H1 (cell line): ENCODE measurements around the gene LHPP. TPM values are rescaled to one million over a fixed set of nuclear protein-coding genes. Genes with fewer than 3 reads are reported as not detected.

Experiments
- EZH2 ChIP-seq: fragments of 200-600 bp; sonication (generic); IDR thresholded peaks from 2 replicates; pipeline ENCODE4 v1.7.1; 2012; ENCODE audit warnings: low read depth, mild to moderate bottlenecking, moderate library complexity, low read length, inconsistent platforms; ENCODE audit not compliant: severe bottlenecking
- polyA plus RNA-seq, 7 experiments: library from polyadenylated mRNA; depleted of rRNA in 3 of 7; stranded (reverse) in 5 of 7; unstranded in 2 of 7; fragments of >200 nt in 5 of 7; fragments of 200-250 nt in 2 of 7; gene quantifications; 1 replicate in 5 of 7; 2 replicates in 1 of 7; 4 replicates in 1 of 7; pipeline versions ENCODE4 v1.2.1 to v1.2.3, GENCODE V29; 2011 to 2013; ENCODE audit warnings: missing spikeins in 2 of 7, mixed read lengths in 2 of 7
- total RNA-seq: library from RNA; stranded (reverse); fragmentation: NEBNext Ultra II Directional; extraction: Animal tissue kit (Norgen Biotek cat#: 25700); gene quantifications from 2 replicates; pipeline ENCODE4 v1.2.1, GENCODE V29; 2021
- TF ChIP-seq, protein P1 (sequence below): fragments of 300-600 bp; sonication (generic); IDR thresholded peaks from 2 replicates; pipeline ENCODE4 v1.7.1; 2012; ENCODE audit warnings: low read length, moderate library complexity, mild to moderate bottlenecking, inconsistent platforms; ENCODE audit not compliant: insufficient replicate concordance

The LHPP gene
- total and polyA plus RNA-seq, 2 of the 8 experiments (the other 6 are each of a cell fraction or from before 2014, with no cell fraction given), result 26.0 to 45.0 TPM

DNA sequence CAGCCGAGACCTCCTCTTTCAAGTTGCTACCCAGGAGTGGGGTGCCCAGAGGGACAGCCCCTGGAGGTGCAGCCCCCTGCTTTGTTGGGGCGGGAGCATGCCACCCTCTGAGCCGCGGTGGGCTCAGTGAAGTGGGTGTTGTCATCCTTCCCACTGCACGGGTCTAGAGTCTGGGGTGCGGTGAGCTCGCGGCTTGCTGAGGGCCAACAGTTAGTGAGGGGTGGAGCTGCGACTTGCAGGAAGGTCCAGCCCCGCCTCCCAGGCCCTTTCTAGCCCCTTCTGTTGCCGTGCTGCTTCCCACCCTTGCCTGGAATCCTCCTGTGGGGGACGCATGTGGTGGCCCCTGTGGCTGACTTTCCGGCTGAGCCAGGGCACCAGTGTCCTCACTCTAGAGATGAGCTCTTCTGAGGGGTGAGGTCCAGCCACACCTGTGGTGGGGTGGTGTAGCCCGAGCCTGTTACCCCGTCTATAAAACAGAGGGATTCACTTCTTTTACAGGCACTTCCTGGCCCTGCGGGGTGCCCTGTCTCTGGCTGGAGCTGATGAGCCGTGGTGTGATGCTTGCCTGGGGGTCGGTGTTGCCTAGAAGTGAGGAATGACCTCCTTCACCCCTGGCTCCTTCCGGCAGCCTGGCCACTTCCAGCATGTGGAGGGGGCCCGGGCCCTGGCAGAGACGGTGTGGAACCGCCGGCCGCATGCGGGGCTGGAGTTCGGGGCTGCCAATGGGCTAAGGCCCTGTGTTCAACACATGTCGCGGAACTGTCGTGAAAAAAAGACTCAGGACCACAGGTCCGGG, 154.6 kb downstream of the LHPP start (continued):
- TF ChIP-seq, protein P1, sequence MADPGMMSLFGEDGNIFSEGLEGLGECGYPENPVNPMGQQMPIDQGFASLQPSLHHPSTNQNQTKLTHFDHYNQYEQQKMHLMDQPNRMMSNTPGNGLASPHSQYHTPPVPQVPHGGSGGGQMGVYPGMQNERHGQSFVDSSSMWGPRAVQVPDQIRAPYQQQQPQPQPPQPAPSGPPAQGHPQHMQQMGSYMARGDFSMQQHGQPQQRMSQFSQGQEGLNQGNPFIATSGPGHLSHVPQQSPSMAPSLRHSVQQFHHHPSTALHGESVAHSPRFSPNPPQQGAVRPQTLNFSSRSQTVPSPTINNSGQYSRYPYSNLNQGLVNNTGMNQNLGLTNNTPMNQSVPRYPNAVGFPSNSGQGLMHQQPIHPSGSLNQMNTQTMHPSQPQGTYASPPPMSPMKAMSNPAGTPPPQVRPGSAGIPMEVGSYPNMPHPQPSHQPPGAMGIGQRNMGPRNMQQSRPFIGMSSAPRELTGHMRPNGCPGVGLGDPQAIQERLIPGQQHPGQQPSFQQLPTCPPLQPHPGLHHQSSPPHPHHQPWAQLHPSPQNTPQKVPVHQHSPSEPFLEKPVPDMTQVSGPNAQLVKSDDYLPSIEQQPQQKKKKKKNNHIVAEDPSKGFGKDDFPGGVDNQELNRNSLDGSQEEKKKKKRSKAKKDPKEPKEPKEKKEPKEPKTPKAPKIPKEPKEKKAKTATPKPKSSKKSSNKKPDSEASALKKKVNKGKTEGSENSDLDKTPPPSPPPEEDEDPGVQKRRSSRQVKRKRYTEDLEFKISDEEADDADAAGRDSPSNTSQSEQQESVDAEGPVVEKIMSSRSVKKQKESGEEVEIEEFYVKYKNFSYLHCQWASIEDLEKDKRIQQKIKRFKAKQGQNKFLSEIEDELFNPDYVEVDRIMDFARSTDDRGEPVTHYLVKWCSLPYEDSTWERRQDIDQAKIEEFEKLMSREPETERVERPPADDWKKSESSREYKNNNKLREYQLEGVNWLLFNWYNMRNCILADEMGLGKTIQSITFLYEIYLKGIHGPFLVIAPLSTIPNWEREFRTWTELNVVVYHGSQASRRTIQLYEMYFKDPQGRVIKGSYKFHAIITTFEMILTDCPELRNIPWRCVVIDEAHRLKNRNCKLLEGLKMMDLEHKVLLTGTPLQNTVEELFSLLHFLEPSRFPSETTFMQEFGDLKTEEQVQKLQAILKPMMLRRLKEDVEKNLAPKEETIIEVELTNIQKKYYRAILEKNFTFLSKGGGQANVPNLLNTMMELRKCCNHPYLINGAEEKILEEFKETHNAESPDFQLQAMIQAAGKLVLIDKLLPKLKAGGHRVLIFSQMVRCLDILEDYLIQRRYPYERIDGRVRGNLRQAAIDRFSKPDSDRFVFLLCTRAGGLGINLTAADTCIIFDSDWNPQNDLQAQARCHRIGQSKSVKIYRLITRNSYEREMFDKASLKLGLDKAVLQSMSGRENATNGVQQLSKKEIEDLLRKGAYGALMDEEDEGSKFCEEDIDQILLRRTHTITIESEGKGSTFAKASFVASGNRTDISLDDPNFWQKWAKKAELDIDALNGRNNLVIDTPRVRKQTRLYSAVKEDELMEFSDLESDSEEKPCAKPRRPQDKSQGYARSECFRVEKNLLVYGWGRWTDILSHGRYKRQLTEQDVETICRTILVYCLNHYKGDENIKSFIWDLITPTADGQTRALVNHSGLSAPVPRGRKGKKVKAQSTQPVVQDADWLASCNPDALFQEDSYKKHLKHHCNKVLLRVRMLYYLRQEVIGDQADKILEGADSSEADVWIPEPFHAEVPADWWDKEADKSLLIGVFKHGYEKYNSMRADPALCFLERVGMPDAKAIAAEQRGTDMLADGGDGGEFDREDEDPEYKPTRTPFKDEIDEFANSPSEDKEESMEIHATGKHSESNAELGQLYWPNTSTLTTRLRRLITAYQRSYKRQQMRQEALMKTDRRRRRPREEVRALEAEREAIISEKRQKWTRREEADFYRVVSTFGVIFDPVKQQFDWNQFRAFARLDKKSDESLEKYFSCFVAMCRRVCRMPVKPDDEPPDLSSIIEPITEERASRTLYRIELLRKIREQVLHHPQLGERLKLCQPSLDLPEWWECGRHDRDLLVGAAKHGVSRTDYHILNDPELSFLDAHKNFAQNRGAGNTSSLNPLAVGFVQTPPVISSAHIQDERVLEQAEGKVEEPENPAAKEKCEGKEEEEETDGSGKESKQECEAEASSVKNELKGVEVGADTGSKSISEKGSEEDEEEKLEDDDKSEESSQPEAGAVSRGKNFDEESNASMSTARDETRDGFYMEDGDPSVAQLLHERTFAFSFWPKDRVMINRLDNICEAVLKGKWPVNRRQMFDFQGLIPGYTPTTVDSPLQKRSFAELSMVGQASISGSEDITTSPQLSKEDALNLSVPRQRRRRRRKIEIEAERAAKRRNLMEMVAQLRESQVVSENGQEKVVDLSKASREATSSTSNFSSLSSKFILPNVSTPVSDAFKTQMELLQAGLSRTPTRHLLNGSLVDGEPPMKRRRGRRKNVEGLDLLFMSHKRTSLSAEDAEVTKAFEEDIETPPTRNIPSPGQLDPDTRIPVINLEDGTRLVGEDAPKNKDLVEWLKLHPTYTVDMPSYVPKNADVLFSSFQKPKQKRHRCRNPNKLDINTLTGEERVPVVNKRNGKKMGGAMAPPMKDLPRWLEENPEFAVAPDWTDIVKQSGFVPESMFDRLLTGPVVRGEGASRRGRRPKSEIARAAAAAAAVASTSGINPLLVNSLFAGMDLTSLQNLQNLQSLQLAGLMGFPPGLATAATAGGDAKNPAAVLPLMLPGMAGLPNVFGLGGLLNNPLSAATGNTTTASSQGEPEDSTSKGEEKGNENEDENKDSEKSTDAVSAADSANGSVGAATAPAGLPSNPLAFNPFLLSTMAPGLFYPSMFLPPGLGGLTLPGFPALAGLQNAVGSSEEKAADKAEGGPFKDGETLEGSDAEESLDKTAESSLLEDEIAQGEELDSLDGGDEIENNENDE, result no peak
- TF ChIP-seq EZH2, result no peak
